Activated T-helper 2 cell treated with anti-CD3 and anti-CD28 coated beads, Interferon-gamma antibody, Interleukin-2, Interleukin-4, amounts not matched to agents 10 μg/mL and 5 μg/mL and 100 μg/mL, durations not matched to agents 14 hours and 24 hours and 36 hours (primary cell): ENCODE measurements around the gene SH3PXD2A. TPM values are rescaled to one million over a fixed set of nuclear protein-coding genes. Genes with fewer than 3 reads are reported as not detected.

ENCODE experiments used
- DNase-seq: peaks from one replicate; pipeline ENCODE4 v3.0.0; 2021; ENCODE audit warnings: low spot score
- H3K27ac Mint-ChIP-seq: one replicate; pipeline ENCODE4 v1.8.0; 2021; ENCODE audit warnings: mixed read lengths
- H3K27me3 Mint-ChIP-seq: one replicate; pipeline ENCODE4 v1.8.0; 2021; ENCODE audit warnings: low read depth, mixed read lengths
- H3K36me3 Mint-ChIP-seq: one replicate; pipeline ENCODE4 v1.8.0; 2021; ENCODE audit warnings: low read depth, mixed read lengths
- H3K4me1 Mint-ChIP-seq: one replicate; pipeline ENCODE4 v1.8.0; 2021; ENCODE audit warnings: low read depth, mixed read lengths
- H3K4me3 Mint-ChIP-seq: one replicate; pipeline ENCODE4 v1.8.0; 2021; ENCODE audit warnings: low read depth, mild to moderate bottlenecking, moderate library complexity, mixed read lengths
- H3K9me3 Mint-ChIP-seq: one replicate; pipeline ENCODE4 v1.8.0; 2021; ENCODE audit warnings: mixed read lengths
- intact Hi-C: fragments of 100-400 bp; cut with micrococcal nuclease; formaldehyde crosslinking; loops from one replicate; pipeline ENCODE4 v1.15.1; 2023
- total RNA-seq: library from RNA; stranded (reverse); gene quantifications from 2 replicates; pipeline ENCODE4 v1.2.3, GENCODE V29; 2022

Gene SH3PXD2A
- total RNA-seq, 1 donor from 2014 or later = 8.6 TPM

- intact Hi-C loops = no loop called here
- H3K4me3 Mint-ChIP-seq = peak overlapping the region; percentile 45
- peaks cover 15% of the 10 kb centered on the region for H3K27me3 Mint-ChIP-seq
- H3K36me3 Mint-ChIP-seq = no peaks in the 10 kb centered on the region
- DNase-seq = no peak
- no peaks in the 10 kb centered on the region for H3K9me3 Mint-ChIP-seq
- peaks cover 24% of the 10 kb centered on the region for H3K4me1 Mint-ChIP-seq
- H3K27ac Mint-ChIP-seq = no peak overlapping the region
Measured at GRCh38 chr10:103555325-103555649, 300.1 kb downstream of the SH3PXD2A start.

- Mint-ChIP-seq H3K4me3 (peak overlapping the region; percentile 58), H3K9me3 (no peaks in the 10 kb centered on the region), H3K27me3 (peaks cover 10% of the 10 kb centered on the region), H3K27ac (no peak overlapping the region), H3K4me1 (peaks cover 24% of the 10 kb centered on the region), H3K36me3 (no peaks in the 10 kb centered on the region)
- DNase-seq = peak; percentile 17
- intact Hi-C loops = loop anchor here (1.0 kb wide), 1 partner anchor 50 kb away; no protein-coding TSS in a partner anchor
Measured at GRCh38 chr10:103554488-103555324, 300.7 kb downstream of the SH3PXD2A start.

GRCh38 chr10:103553743-103554487 lies 301.5 kb downstream of the SH3PXD2A start:
- Mint-ChIP-seq H3K9me3 (no peaks in the 10 kb centered on the region), H3K4me3 (peak overlapping the region; percentile 24), H3K27ac (peak overlapping the region; percentile 46), H3K27me3 (peaks cover 12% of the 10 kb centered on the region), H3K36me3 (no peaks in the 10 kb centered on the region), H3K4me1 (peaks cover 24% of the 10 kb centered on the region)
- DNase-seq = no peak
- intact Hi-C loops = loop anchor here (1.0 kb wide), 1 partner anchor 50 kb away; no protein-coding TSS in a partner anchor

GRCh38 chr10:103552856-103553742 lies 302.3 kb downstream of the SH3PXD2A start:
- Mint-ChIP-seq H3K4me1 (peaks cover 24% of the 10 kb centered on the region), H3K36me3 (no peaks in the 10 kb centered on the region), H3K9me3 (no peaks in the 10 kb centered on the region), H3K4me3 (no peak overlapping the region), H3K27me3 (peaks cover 4% of the 10 kb centered on the region), H3K27ac (no peak overlapping the region)
- intact Hi-C loops = no loop called here
- no peak for DNase-seq

- no peak for DNase-seq
- intact Hi-C loops = no loop called here
- H3K27me3 Mint-ChIP-seq = peaks cover 2% of the 10 kb centered on the region
- H3K27ac Mint-ChIP-seq = no peak overlapping the region
- H3K4me1 Mint-ChIP-seq = peaks cover 24% of the 10 kb centered on the region
- H3K9me3 Mint-ChIP-seq = no peaks in the 10 kb centered on the region
- no peaks in the 10 kb centered on the region for H3K36me3 Mint-ChIP-seq
- H3K4me3 Mint-ChIP-seq = no peak overlapping the region
Measured at GRCh38 chr10:103551619-103552602, 303.5 kb downstream of the SH3PXD2A start.

- H3K27me3 Mint-ChIP-seq = peaks cover 2% of the 10 kb centered on the region
- H3K36me3 Mint-ChIP-seq = no peaks in the 10 kb centered on the region
- DNase-seq = no peak
- peaks cover 24% of the 10 kb centered on the region for H3K4me1 Mint-ChIP-seq
- intact Hi-C loops = no loop called here
- H3K4me3 Mint-ChIP-seq = no peak overlapping the region
- no peak overlapping the region for H3K27ac Mint-ChIP-seq
- H3K9me3 Mint-ChIP-seq = no peaks in the 10 kb centered on the region
Measured at GRCh38 chr10:103550229-103550628, 305.1 kb downstream of the SH3PXD2A start.

- Mint-ChIP-seq H3K9me3 (no peaks in the 10 kb centered on the region), H3K27ac (no peak overlapping the region), H3K4me1 (peaks cover 18% of the 10 kb centered on the region), H3K27me3 (peaks cover 2% of the 10 kb centered on the region), H3K36me3 (no peaks in the 10 kb centered on the region), H3K4me3 (no peak overlapping the region)
- intact Hi-C loops = no loop called here
- no peak for DNase-seq
Measured at GRCh38 chr10:103549349-103549685, 306.1 kb downstream of the SH3PXD2A start.

- Mint-ChIP-seq H3K4me3 (no peak overlapping the region), H3K27me3 (peaks cover 2% of the 10 kb centered on the region), H3K36me3 (no peaks in the 10 kb centered on the region), H3K9me3 (no peaks in the 10 kb centered on the region), H3K27ac (no peak overlapping the region), H3K4me1 (peaks cover 13% of the 10 kb centered on the region)
- intact Hi-C loops = no loop called here
- DNase-seq = no peak
Measured at GRCh38 chr10:103548581-103549348, 306.6 kb downstream of the SH3PXD2A start.

GRCh38 chr10:103548006-103548405 lies 307.4 kb downstream of the SH3PXD2A start:
- Mint-ChIP-seq H3K4me3 (no peak overlapping the region), H3K27me3 (peaks cover 6% of the 10 kb centered on the region), H3K4me1 (peaks cover 12% of the 10 kb centered on the region), H3K9me3 (no peaks in the 10 kb centered on the region), H3K36me3 (no peaks in the 10 kb centered on the region), H3K27ac (no peak overlapping the region)
- intact Hi-C loops = no loop called here
- DNase-seq = no peak

GRCh38 chr10:103547391-103547946 lies 307.9 kb downstream of the SH3PXD2A start:
- no peak overlapping the region for H3K4me3 Mint-ChIP-seq
- no peak overlapping the region for H3K27ac Mint-ChIP-seq
- H3K9me3 Mint-ChIP-seq = no peaks in the 10 kb centered on the region

GRCh38 chr10:103546401-103546800 lies 309.0 kb downstream of the SH3PXD2A start:
- intact Hi-C loops = no loop called here
- DNase-seq = no peak
- no peak overlapping the region for H3K27ac Mint-ChIP-seq
- no peaks in the 10 kb centered on the region for H3K36me3 Mint-ChIP-seq
- peaks cover 15% of the 10 kb centered on the region for H3K4me1 Mint-ChIP-seq
- H3K4me3 Mint-ChIP-seq = no peak overlapping the region
- H3K9me3 Mint-ChIP-seq = no peaks in the 10 kb centered on the region
- H3K27me3 Mint-ChIP-seq = peaks cover 6% of the 10 kb centered on the region

More at GRCh38 chr10:103547391-103547946, 307.9 kb downstream of the SH3PXD2A start:
- no peaks in the 10 kb centered on the region for H3K36me3 Mint-ChIP-seq
- intact Hi-C loops = no loop called here
- H3K4me1 Mint-ChIP-seq = peaks cover 15% of the 10 kb centered on the region
- DNase-seq = no peak
- H3K27me3 Mint-ChIP-seq = peaks cover 6% of the 10 kb centered on the region
